GM19351 (cell line): ENCODE results near the gene BAIAP3.

Experiments
- ATAC-seq: cut with Tn5 transposase; IDR thresholded peaks from one replicate; pipeline ENCODE4 v1.9.1; 2021; ENCODE audit warnings: mild to moderate bottlenecking, moderate library complexity; ENCODE audit not compliant: unreplicated experiment

Gene BAIAP3

DNA sequence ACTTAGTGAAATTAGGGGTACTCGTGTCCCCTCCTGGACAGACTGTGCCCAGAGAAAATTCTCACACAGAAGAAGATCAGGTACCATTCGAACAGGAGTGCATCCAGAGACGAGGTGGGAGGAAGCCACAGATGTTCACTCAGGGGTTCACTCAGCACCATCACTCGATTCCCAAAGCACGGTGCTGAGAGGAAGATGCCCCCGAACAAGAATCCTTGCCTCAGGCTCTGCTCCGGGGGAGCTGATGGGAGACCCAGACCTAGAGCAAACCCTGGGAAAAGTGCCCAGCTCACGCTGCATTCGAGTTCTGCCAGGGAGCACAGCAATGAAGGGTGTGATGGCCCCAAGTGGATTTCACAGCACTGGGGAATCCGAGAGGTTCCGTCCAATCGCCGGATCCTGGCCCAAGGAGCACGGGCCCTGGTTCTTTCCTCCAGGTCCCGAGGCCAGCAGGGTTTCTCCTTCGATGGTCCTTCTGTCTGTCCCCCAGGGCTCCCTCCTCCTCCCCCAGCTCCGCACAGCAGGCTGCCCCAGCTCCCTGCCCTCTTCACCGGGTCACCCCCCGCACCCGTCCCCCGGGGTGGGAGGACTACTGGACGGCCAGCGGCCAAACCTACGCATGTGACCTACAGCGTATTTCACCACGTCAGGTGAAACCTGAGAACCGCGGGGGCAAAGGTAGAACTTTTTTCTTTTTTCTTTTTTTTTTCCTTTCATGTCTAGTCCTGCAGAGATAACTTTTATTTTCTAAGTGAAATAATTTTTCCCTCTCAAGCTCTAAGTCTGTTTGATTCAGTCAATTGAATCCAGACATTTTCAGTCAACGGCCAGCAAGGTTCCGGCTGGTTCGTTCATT, 34.2 kb upstream of the BAIAP3 start:
- ATAC-seq = no peak

DNA sequence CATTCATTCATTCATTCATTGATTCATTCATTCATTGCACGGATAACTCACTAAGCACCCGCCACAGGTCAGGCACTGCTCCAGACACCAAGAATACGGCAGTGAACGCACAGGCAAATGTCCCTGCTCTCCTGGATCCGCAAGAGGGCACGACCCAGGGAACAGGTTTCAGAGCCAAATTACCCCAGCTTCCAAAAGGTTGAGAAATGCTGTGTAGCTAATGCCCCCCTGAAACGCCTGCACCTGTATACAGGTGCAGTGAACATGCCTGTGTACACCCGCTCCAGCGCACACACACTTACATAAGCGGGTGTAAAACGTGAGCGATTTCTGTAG, 33.6 kb upstream of the BAIAP3 start:
- no peak for ATAC-seq

DNA sequence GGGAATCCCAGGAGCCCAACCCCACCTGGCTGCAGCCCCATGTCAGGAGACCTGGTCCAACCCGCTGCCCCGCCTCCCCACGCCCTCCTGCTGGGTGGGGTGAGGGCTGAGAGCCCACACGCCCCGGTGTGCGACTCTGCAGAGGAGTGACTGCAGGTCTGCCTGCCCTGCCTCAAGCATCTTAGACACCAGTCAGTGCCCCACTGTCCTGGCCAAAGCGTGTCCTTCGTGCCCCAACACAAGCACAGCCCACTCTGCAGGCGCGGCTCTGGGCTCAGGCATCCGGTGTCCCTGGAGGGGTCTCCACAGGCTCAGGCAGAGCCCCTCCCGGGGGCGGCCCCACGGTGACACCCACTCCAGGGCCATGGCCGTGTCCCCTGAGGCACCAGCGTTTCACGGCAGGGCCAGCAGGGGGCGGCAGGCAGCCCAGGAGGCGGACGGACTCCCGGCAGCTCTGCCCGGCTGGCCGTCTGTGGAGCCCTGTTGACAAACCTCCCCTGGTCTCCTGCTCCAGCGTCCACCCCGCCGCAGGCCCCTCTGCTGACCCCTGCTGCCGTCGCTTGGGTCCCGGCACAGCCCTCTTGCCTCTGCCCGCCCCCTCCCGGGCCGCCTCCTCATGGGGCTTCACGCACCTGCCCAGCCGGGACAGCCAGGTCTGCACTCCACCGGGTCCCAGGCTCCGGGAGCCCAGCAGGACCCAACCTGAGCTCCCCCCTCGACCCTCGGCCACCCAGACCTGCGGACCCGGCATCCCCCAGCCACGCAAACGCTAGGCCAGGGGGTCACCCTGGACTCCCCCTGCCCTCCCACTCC, 32.6 kb upstream of the BAIAP3 start:
- ATAC-seq = no peak

DNA sequence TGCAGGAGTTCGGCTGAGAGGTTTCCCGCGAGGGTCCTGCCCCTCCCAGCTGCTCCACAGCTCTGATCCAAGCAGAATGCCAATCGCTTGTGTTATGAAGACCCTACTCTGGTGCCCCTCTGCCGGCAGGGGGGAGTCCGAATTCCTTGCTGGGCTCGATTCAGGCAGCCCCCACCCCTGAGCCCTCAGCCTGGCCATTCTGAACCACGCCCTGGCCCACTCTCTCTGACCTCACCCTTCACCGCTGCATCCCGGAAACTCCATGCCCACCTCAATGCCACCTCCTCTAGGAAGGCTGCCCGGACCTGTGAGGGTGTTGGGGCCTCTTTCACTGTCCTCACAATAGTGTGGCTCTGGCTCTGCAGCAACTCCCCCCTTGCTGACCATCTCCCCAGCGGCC, 31.9 kb upstream of the BAIAP3 start:
- ATAC-seq = no peak

DNA sequence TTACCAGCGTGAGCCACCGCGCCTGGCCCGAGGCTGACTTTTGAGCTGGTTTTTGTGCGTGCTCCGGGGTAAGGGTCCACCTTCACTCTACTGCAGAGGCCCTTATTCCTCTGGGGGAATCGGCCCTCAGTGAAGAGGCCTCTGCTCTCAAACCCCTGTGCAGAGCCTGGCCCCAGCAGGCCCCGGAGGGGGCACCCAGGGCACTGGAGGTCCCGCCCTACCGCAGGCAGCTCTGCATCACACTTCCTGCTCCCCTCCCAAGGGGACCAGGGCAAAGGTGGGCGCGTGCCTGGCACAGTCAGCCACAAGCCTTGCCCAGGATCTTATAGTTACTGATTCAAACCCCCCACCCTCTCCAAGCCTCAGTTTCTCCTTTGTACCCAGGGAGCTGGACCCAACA, 27.6 kb upstream of the BAIAP3 start:
- ATAC-seq = no peak

DNA sequence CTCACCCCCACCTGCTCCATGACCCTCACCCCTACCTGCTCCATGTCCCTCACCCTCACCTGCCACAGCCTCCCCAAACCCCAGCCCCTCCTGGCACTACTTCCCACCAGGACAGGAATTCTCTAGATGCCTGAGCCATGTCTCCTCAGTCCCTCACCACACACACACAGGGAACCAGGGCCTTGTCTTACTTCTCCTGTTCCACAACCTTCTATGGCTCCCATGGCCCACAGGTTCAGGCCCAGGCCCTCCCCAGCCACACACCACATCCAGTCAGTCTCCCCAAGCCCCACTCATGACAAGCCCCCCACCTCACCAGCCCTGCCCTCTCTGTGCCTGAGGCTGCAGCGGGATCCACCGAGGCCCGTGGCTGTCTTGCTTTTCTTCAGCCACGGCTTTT, 27.1 kb upstream of the BAIAP3 start:
- ATAC-seq = no peak

DNA sequence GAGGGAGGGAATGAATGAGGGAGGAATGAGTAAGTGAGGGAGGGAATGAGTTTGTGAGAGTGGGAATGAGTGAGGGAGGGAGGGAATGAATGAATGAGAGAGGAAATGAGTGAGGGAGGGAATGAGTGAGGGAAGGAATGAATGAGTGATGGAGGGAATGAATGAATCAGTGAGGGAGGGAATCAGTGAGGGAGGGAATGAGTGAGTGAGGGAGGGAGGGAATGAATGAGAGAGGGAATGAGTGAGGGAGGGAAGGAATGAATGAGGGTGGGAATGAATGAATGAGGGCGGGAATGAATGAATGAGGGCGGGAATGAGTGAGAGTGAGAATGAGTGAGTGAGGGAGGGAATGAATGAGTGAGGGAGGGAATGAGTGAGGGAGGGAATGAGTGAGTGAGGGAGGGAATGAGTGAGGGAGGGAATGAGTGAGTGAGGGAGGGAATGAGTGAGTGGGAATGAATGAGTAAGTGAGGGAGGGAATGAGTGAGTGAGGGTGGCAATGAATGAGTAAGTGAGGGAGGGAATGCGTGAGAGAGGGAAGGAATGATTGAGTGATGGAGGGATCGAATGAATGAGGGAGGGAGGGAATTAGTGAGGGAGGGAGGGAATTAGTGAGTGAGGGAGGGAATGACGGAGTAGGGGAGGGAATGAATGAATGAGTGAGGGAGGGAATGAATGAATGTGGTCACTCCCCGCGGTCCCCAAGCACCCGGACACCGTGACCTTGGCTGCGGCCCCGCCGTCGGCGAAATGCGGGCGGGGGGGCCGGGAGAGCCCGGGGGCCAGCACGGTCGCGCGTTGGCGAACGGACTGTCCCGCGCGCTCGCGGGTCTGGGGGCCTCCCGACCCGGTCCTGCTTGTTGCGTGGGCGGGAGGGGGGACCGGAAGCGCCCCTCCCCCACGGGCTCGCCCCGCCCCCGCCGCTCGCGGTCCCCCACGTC, 25.1 kb upstream of the BAIAP3 start:
- ATAC-seq = peak; percentile 17

DNA sequence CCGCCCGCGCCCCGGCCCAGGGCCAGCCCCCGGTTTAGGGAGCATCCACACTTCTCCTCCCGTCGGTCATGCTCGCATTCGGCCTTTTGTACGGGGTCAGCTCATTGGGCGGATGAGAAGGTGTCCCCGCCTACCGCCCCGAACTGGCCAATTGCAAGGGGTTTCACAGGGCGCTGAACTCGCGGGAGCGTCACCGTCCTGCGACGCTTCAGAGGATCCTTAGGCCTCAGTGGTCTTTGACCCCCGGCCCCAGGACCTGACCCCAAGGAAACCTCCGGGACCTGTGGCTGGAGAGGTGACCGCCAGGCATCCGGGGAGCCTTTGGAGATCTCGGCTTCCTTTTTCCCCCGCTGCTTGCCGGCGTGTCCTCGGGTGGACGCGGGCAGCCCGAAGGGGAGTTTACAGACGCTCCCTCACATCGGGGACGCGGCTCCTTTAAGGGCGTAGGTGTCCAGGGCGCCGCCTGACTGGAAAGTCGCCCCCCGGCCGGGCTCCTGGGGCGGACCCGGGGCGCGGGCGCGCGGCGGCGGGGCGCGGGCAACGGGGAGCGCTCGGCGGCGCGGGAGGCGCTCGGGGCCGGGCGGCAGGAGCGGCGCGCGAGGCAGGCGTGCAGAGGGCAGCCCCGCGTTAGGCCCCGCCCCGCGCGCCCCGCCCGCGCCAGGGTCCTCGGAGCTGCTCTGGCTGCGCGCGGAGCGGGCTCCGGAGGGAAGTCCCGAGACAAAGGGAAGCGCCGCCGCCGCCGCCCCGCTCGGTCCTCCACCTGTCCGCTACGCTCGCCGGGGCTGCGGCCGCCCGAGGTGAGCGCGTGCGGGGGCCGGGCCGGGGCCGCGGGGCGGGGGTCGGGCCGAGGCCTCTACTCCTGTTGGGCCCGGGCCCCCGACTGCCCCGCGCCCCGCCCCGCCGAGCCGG, 24.2 kb upstream of the BAIAP3 start, which contains the start of gene UBE2I:
Gene UBE2I (plus strand): TSS at position 660 of the 909 bp plus-strand sequence. CDS start 4,395 bp downstream, outside the sequence.
- ATAC-seq = peak; percentile 48

DNA sequence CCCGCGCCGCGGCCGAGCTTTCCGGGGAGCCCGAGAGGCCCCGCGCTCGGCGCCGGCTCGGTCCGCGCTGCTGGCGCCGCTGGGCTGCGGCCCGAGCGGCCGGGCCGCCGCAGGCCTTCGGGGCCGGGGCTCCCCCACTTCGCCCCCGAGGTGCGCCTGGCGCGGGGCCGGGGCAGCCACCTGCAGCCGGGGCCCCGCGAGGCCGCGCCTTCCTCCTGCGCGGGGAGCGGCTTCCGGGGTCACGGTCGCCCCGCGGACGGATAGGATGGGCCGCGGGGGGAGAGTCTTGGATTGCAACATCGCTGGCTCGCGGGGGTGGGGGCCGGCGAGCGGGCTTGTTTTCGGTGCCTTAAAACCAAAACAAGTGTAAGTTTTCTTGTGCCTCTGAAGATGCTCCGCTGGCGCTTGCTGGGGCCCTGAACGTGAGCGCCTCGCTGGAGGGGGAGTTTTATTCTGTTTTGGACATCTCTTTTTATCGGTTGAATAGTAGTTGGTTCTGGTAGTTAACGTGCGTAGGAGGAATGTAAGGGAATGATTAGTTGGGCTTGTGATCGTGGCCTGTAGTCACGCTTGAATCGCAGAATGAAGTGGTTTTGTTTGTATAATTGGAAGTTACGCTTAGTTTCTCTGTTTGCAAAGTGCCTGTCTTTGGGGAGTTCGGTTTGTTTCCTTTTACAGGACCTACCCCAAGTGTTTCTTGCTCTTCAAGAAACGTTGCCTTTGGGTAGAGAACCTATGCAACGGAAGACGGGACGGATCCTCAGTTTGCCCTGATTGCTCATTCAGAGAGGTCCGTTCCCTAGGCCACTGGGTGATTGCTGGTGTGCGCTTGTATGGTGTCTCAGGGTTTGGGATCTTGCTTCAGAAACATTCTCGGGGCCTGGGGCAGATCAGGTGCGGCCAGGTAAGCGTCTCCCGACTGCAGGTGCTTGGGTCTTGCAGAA, 23.3 kb upstream of the BAIAP3 start:
- ATAC-seq = no peak

DNA sequence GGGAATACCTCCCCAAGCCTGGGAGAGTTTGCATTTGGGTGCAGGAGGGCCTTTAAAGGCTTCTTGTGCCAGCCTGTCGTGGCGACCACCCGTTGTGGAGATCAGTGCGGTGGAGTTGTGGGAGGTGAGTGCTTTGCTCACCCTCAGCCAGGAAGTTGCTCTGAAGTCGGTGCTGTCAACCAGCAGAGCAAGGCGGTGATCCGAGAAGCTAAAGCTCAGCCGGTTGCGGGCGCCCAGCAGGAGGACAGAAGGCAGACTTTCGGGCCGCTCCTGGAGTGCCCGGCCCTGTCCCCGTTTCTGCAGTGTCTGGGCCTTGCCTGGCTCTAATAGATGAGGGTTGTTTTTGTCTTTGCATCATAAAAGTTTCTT, 22.6 kb upstream of the BAIAP3 start:
- no peak for ATAC-seq

DNA sequence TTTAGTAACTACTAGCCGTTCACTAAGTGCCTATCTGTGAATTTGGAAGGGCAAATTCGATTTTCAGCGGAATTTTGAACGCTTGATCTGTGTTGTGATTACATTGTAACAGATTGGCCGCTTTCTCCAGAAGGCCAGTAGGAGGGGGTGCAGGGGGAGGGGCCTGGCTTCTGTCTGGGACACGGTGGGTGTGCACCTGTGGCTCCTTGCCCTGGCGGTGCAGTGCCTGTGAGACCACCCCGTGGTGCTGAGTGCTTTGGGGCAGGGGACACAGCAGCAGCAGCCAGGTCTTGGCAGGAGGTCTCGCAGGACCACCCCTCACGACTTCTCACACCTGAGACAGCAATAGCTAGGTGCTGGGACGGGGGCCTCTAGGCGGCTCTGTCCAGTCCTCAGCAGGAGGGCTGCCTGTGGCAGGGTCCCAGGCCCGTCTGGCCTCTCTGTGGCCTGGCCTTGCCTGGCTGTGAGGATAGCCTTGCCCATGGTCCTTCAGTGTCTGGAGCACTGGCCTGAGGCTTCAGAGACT, 22.2 kb upstream of the BAIAP3 start:
- no peak for ATAC-seq

DNA sequence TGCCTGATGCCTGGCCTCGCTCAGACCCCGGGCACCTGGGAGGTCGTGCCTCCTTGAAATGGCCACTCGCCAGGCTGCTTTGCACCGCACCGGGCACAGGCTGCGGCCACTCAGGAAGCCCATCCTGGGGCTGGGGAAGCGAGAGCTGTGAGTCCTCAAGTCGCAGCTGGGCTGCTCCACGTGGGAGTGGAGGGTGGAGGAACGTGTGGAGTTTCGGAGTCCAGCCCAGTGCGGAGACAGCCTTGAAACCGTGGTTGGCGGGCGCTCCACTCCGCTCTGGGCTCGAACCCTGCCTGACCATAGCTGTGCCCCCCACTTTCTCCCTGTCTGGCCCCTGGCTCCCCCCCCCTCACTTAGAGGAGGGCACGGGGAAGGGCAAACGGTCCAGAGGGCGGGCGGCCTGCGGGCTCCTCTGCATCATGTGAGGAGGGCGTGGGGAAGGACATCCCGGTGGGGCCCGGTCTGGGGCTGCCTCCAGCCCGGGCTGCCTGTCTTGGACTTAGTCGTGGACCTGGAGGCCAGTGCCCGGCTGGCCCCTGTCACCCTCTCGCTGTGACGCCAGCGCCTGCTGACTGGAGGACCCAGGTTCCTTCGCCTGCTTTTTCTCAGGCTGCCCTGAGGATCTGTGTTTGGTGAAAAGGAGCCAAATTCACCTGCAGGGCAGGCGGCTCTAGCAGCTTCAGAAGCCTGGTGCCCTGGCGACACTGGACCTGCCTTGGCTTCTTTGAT, 21.5 kb upstream of the BAIAP3 start:
- no peak for ATAC-seq

DNA sequence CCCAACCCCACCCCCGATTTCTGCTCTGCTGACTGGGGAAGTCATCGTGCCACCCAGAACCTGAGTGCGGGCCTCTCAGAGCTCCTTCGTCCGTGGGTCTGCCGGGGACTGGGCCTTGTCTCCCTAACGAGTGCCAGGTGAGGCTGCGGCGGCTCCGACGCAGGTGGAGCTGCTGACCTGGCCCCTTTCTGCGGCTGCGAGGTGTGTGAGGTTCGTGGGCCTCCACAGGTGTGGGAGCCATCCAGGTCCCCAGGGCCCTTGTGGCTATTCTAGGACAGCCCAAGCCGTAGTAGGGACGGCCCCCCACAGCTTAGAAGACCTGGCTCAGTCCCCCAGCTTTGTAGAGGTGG, 21.0 kb upstream of the BAIAP3 start:
- ATAC-seq = no peak

DNA sequence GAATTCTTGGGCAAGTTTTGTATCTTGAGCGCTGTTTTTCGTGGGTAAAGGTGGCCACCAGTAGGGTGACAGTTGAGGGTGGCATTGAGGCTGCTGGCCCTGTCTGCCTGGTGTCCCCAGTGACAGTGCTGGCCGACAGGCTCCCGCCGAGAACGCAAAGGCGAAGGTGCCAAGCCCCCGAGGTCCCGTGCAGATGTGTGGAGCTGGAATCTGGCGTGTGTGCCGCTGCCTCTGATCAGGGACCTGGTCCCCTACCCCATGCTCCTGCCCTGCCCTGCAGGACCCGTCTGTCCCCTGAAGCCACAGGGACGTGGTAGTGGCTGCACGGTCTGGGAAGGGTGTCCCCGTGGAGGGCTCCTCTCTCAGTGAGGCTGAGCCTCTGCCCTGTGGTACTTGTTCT, 20.5 kb upstream of the BAIAP3 start:
- ATAC-seq = no peak

DNA sequence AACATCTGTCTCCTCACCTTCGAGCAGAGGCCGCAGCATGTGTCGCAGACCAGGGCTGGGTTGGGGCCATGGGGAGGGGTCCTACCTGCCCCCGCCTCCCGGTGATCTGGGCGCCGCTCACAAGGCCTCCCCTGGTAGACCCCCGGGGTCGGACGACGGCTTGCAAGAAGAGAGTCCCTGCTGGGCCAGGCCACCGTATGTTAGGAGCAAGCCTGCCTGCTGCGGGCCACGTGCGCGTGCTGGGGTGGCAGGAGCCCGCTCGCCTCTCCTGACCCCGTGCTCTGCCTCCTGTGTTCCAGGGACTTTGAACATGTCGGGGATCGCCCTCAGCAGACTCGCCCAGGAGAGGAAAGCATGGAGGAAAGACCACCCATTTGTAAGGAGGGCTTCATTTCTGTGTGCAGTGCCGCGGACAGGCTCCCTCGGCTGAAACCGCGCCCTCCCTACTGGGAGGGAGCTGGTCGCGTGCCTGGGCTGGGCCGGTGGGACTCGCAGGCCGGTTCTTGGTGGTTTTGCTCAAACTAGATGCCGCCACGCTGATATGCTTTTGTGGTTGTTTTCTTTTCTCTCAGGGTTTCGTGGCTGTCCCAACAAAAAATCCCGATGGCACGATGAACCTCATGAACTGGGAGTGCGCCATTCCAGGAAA, 19.6 kb upstream of the BAIAP3 start:
- ATAC-seq = no peak

DNA sequence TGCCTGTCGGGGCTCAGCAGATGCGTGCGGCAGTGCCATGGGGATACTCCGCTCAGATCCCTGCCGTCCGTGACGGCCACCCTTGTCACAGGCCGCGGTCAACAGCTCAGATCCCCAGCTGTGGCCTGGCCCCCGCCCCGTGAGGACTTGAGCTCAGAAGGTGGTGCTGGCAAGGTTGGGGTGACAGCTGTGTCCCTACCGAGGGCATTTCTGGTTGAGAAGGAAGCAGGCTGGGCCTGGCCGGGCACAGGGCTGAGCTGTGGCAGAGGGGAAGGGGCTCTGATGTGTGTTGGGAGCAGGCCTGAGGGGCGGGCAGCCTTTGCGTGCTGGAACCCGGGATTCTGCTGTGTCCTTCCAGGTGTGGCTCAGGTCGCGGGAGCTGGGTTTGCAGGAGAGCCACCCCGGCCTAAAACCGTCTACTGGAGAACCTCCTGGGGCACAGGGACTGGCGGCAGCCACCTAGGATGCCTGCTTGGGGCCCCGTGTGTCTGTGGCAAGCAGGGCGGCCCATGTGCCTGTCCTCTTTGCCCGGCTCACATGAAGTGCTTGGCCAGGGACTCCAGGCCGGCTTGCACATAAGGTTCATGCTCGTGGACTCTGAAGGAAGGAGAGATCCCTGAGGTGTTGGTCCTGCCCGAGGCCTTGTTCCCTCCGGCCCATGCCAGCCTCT, 18.9 kb upstream of the BAIAP3 start:
- no peak for ATAC-seq
